ENCODE data around the gene PGAP3. TPM values are rescaled to one million over a fixed set of nuclear protein-coding genes. Genes with fewer than 3 reads are reported as not detected.
"Not testable (repeated sequence)": the region's sequence is repeated elsewhere in the genome, so short reads cannot be mapped to it uniquely, and the experiment has no call there.

PGAP3 gene
- total RNA-seq = 12.9 and 14.0 TPM in 2 replicates

DNA sequence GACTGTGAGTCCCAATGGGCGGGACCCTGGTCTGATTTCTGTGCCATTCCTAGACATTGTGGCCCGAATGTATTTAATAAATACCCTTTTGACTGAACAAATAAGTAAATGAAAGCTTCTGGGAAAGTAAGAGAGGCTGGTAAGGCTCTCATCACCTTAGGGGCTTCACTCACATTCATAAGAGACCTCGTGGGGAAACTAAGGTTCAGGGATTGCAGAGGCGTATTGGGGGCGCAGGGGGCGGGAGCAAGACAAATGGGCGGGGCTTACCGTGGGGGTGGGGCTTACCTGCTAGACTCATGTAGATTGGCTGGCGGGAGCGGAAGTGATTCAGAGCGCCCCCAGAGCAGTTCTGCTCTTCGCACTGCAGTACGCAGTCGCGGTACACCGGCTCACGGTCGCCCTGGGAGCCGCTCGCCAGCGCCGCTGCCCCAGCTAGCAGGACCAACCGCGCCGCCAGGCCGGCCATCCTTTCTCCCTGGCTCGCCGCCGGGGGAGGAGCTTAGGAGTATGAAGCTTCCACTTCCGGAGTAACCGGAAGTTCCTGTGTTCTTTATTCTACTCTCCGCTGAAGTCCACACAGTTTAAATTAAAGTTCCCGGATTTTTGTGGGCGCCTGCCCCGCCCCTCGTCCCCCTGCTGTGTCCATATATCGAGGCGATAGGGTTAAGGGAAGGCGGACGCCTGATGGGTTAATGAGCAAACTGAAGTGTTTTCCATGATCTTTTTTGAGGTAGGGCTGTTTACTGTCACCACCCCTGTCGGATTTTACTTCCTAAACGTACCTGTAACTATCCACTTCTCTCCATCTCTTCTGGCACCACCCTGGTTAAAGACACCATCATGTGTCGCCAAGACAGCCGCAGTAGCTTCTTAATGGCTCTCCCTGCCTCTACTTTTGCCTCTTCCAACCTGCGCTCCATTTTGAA, at the start of gene PGAP3:
PGAP3 (minus strand) TSS at position 512 of the 929 bp plus-strand sequence; CDS start at position 469, 43 bp downstream.
- H3K9me3 Mint-ChIP-seq = peaks cover 3% of the 10 kb centered on the region
- DNase-seq (ENCODE audit: low spot score) = peak; percentile 77
- H3K27me3 Mint-ChIP-seq (ENCODE audit: low read depth) = no peaks in the 10 kb centered on the region
- H3K4me1 Mint-ChIP-seq (ENCODE audit: low read depth) = peaks cover 17% of the 10 kb centered on the region
- intact Hi-C loops (cut with micrococcal nuclease) = loop anchor here (10.0 kb wide), 1 partner anchor 77 kb away; no protein-coding TSS in a partner anchor
- H3K27ac Mint-ChIP-seq = peak within 1 kb of the TSS; percentile 92
- peaks cover 25% of the 10 kb centered on the region for H3K36me3 Mint-ChIP-seq (ENCODE audit: low read depth)
- peak within 1 kb of the TSS; percentile 87 for H3K4me3 Mint-ChIP-seq (ENCODE audit: low read depth)

DNA sequence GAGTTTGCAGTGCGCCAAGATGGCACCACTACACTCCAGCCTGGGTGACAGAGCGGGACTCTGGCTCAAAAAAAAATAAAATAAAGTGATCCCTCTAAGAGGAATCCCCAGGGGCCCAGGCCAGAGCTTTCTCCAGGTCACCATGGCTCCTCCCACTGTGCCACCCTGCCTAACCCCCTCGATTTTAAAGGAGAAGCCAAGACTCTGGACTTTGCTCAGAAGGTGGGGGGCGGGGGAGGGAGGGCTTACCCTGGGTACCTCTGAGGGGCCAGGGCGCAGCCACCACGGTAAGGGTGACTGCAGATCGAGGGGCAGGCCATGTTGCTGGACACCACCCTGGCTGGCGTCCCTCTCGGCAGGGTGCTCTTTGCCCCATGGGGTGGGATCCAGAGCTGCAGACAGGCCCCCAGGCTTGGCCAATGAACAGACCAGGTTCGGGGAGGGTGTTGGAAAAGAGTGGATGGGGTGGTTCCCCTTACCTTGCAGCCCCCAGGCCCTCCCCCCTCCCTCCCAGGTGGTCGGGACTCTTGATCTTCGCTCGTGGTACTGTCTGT, 49.4 kb upstream of the PGAP3 start:
- Mint-ChIP-seq H3K9me3 (no peaks in the 10 kb centered on the region), H3K27me3 (ENCODE audit: low read depth) (peaks cover 24% of the 10 kb centered on the region), H3K4me3 (ENCODE audit: low read depth) (no peak overlapping the region), H3K27ac (no peak overlapping the region), H3K4me1 (ENCODE audit: low read depth) (peaks cover 19% of the 10 kb centered on the region), H3K36me3 (ENCODE audit: low read depth) (no peaks in the 10 kb centered on the region)
- intact Hi-C loops (cut with micrococcal nuclease) = no loop called here
- no peak for DNase-seq (ENCODE audit: low spot score)

- Mint-ChIP-seq H3K27me3 (ENCODE audit: low read depth) (peaks cover 24% of the 10 kb centered on the region), H3K4me3 (ENCODE audit: low read depth) (no peak overlapping the region), H3K27ac (no peak overlapping the region), H3K36me3 (ENCODE audit: low read depth) (no peaks in the 10 kb centered on the region), H3K9me3 (no peaks in the 10 kb centered on the region), H3K4me1 (ENCODE audit: low read depth) (peaks cover 19% of the 10 kb centered on the region)
- intact Hi-C loops (cut with micrococcal nuclease) = no loop called here
- no peak for DNase-seq (ENCODE audit: low spot score)
Observed at GRCh38 chr17:39736319-39737165, 48.7 kb upstream of the PGAP3 start.

GRCh38 chr17:39735882-39736281, 48.0 kb upstream of the PGAP3 start:
- Mint-ChIP-seq H3K27ac (no peak overlapping the region), H3K4me3 (ENCODE audit: low read depth) (no peak overlapping the region), H3K27me3 (ENCODE audit: low read depth) (peaks cover 22% of the 10 kb centered on the region), H3K4me1 (ENCODE audit: low read depth) (peaks cover 17% of the 10 kb centered on the region), H3K9me3 (no peaks in the 10 kb centered on the region), H3K36me3 (ENCODE audit: low read depth) (no peaks in the 10 kb centered on the region)
- intact Hi-C loops (cut with micrococcal nuclease) = no loop called here
- no peak for DNase-seq (ENCODE audit: low spot score)

- Mint-ChIP-seq H3K27ac (no peak overlapping the region), H3K4me1 (ENCODE audit: low read depth) (peaks cover 7% of the 10 kb centered on the region), H3K4me3 (ENCODE audit: low read depth) (no peak overlapping the region), H3K36me3 (ENCODE audit: low read depth) (peaks cover 10% of the 10 kb centered on the region), H3K27me3 (ENCODE audit: low read depth) (peaks cover 15% of the 10 kb centered on the region), H3K9me3 (no peaks in the 10 kb centered on the region)
- no peak for DNase-seq (ENCODE audit: low spot score)
- intact Hi-C loops (cut with micrococcal nuclease) = no loop called here
Observed at GRCh38 chr17:39732586-39732985, 44.7 kb upstream of the PGAP3 start.

DNA sequence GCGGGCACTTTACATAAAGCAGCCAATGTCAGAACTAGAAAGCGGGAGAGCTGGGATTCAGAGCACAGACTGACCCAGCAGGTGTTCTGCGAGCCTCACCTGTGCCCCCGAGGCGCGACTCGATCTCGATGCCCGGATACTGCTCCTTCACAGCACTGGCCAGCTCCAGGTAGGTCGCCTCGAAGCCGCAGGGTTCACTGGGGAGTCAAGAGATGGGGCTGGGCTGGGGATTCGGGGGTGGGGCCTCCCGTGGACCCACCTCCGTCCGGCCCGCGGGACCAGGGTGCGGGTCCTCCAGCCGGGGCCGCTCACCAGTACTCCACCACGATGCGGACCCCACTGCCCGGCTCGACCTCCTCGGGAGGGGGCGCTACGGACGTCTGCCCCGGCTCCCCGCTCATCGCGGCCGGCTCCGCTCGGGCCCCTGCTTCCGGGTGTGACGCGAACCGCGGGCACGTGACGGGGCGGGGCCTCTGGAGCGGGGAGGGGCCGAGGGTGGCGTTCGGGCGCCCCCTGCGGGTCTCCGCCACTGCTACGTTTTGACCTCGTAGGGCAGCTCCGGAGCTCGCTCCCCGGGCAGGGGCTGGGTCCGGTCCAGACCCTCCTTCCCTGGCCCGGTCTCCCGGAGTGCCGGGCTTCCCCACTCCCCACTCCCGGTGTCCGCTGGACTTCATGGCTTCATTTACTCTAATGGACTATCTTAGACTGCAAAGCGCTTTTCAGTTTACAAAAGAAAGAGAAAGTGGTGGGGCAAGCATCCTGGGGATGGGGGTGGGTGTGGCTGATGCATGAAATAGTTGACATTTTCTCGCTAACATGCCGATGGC, 42.5 kb upstream of the PGAP3 start, which contains the start of gene MIEN1:
MIEN1 (minus strand) TSS at position 438 of the 827 bp plus-strand sequence; CDS start at position 401, 37 bp downstream.
- Mint-ChIP-seq H3K9me3 (no peaks in the 10 kb centered on the region), H3K4me1 (ENCODE audit: low read depth) (peaks cover 7% of the 10 kb centered on the region), H3K27me3 (ENCODE audit: low read depth) (peaks cover 1% of the 10 kb centered on the region), H3K4me3 (ENCODE audit: low read depth) (peak within 1 kb of the TSS; percentile 84), H3K36me3 (ENCODE audit: low read depth) (peaks cover 10% of the 10 kb centered on the region), H3K27ac (peak within 1 kb of the TSS; percentile 77)
- intact Hi-C loops (cut with micrococcal nuclease) = no loop called here
- DNase-seq (ENCODE audit: low spot score) = peak; percentile 91

DNA sequence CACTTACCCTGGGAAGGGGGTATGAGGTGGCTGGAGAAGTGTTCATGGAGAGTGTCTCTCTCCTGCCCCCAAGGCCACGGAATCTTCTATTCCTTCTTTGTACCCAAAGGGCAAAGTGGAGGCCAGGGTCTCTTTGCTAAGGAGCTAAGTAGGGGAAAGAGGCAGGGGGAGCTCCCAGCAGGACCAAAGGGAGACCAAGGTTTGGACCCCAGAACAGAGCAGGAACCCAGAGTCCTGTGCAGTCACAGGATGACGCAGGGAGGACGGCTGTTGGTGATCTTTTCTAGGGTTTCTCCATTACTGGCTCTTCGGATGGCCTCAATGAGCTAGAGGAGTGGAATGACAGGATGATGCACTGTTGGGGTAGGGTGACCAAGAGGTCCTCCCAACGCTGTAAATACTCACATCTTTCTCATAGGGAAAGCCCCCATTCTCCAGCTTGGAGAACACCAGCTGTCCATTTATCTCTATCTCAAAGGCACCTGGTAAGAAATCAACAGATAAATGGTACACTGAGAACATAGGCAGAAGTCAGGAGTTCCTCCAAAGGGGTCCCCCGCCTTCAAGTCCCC, 41.5 kb upstream of the PGAP3 start:
- intact Hi-C loops (cut with micrococcal nuclease) = no loop called here
- Mint-ChIP-seq H3K4me1 (ENCODE audit: low read depth) (peaks cover 7% of the 10 kb centered on the region), H3K9me3 (no peaks in the 10 kb centered on the region), H3K4me3 (ENCODE audit: low read depth) (peak overlapping the region; percentile 84), H3K27ac (peak overlapping the region; percentile 77), H3K36me3 (ENCODE audit: low read depth) (peaks cover 10% of the 10 kb centered on the region), H3K27me3 (ENCODE audit: low read depth) (peaks cover 1% of the 10 kb centered on the region)
- no peak for DNase-seq (ENCODE audit: low spot score)

DNA sequence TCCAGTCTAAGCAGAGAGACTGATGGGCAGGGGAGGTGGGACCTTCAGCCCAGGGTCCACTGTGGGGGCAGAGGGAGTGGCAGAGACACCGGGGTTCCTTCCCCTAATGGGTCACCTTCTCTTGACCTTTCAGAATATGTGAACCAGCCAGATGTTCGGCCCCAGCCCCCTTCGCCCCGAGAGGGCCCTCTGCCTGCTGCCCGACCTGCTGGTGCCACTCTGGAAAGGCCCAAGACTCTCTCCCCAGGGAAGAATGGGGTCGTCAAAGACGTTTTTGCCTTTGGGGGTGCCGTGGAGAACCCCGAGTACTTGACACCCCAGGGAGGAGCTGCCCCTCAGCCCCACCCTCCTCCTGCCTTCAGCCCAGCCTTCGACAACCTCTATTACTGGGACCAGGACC, 39.7 kb upstream of the PGAP3 start:
- DNase-seq (ENCODE audit: low spot score) = no peak
- Mint-ChIP-seq H3K4me3 (ENCODE audit: low read depth) (no peak overlapping the region), H3K36me3 (ENCODE audit: low read depth) (peaks cover 10% of the 10 kb centered on the region), H3K4me1 (ENCODE audit: low read depth) (peaks cover 7% of the 10 kb centered on the region), H3K27ac (no peak overlapping the region), H3K27me3 (ENCODE audit: low read depth) (no peaks in the 10 kb centered on the region), H3K9me3 (no peaks in the 10 kb centered on the region)
- intact Hi-C loops (cut with micrococcal nuclease) = no loop called here

DNA sequence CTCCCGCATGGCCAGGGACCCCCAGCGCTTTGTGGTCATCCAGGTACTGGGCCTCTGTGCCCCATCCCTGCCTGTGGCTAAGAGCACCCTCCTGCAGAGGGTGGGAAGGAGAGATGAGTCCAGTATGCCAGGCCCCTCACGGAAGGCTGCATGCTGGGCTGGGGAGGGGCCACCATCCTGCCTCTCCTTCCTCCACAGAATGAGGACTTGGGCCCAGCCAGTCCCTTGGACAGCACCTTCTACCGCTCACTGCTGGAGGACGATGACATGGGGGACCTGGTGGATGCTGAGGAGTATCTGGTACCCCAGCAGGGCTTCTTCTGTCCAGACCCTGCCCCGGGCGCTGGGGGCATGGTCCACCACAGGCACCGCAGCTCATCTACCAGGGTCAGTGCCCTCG, 38.8 kb upstream of the PGAP3 start:
- intact Hi-C loops (cut with micrococcal nuclease) = no loop called here
- no peak overlapping the region for H3K4me3 Mint-ChIP-seq (ENCODE audit: low read depth)
- H3K27me3 Mint-ChIP-seq (ENCODE audit: low read depth) = no peaks in the 10 kb centered on the region
- no peak for DNase-seq (ENCODE audit: low spot score)
- H3K36me3 Mint-ChIP-seq (ENCODE audit: low read depth) = peaks cover 10% of the 10 kb centered on the region
- H3K4me1 Mint-ChIP-seq (ENCODE audit: low read depth) = peaks cover 7% of the 10 kb centered on the region
- no peaks in the 10 kb centered on the region for H3K9me3 Mint-ChIP-seq
- H3K27ac Mint-ChIP-seq = no peak overlapping the region

DNA sequence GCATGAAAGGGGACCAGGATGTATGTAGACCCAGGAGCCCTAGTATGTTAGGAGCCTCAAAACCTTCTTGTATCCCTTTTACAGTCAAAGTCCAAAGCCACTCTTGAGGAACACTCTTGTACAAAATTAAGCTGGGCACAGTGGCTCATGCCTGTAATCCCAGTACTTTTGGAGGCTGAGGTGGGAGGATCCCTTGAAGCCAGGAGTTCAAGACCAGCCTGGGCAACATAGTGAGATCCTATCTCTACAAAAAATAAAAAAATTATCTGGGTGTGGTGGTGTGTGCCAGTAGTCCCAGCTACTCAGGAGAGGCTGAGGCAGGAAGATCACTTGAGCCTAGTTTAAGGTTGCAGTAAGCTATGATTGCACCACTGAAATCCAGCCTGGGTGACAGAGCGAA, 38.1 kb upstream of the PGAP3 start:
- H3K36me3 Mint-ChIP-seq (ENCODE audit: low read depth); DNase-seq (ENCODE audit: low spot score); H3K4me3 Mint-ChIP-seq (ENCODE audit: low read depth); H3K4me1 Mint-ChIP-seq (ENCODE audit: low read depth); intact Hi-C loops (cut with micrococcal nuclease); H3K27ac Mint-ChIP-seq; H3K9me3 Mint-ChIP-seq; H3K27me3 Mint-ChIP-seq (ENCODE audit: low read depth): not testable (repeated sequence)

- intact Hi-C loops (cut with micrococcal nuclease) = no loop called here
- no peaks in the 10 kb centered on the region for H3K9me3 Mint-ChIP-seq
- H3K4me1 Mint-ChIP-seq (ENCODE audit: low read depth) = peaks cover 5% of the 10 kb centered on the region
- H3K4me3 Mint-ChIP-seq (ENCODE audit: low read depth) = no peak overlapping the region
- H3K27me3 Mint-ChIP-seq (ENCODE audit: low read depth) = no peaks in the 10 kb centered on the region
- H3K36me3 Mint-ChIP-seq (ENCODE audit: low read depth) = peaks cover 10% of the 10 kb centered on the region
- no peak for DNase-seq (ENCODE audit: low spot score)
- no peak overlapping the region for H3K27ac Mint-ChIP-seq
Observed at GRCh38 chr17:39724731-39725130, 36.9 kb upstream of the PGAP3 start.

All from activated T-helper 2 cell treated with anti-CD3 and anti-CD28 coated beads, Interferon-gamma antibody, Interleukin-2, Interleukin-4, amounts not matched to agents 10 μg/mL and 5 μg/mL and 100 μg/mL, durations not matched to agents 14 hours and 24 hours and 36 hours (primary cell).